IPS-NIHi7 (cell line): ENCODE data around the gene IGF2BP1.
"Not testable (repeated sequence)": the region's sequence is repeated elsewhere in the genome, so short reads cannot be mapped to it uniquely, and the experiment has no call there.

Source experiments
- DNase-seq: peaks from one replicate; pipeline ENCODE4 v3.0.0; 2012; ENCODE audit warnings: mixed read lengths; ENCODE audit errors: extremely low spot score

Gene IGF2BP1

DNA sequence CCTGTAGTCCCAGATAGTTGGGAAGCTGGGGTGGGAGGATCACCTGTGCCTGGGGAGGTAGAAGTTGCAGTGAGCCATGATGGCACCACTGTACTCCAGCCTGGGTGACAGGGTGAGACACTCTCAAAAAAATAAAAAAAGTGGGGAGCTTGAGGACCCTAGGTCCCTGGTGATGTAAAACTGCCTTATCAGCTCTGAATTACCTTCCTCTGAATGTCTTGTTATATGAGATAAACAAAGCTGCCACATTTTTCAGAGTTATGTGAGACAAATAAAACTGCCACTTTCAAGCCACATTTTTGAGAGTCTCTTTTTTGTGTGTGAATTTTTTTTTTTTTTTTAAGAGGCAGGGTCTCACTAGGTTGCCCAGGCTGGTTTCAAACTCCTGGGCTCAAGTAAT, 103.4 kb downstream of the IGF2BP1 start:
- DNase-seq, result no peak

GRCh38 chr17:49101054-49101534, 103.9 kb downstream of the IGF2BP1 start:
- no peak for DNase-seq

GRCh38 chr17:49103360-49103759, 106.2 kb downstream of the IGF2BP1 start:
- not testable (repeated sequence) for DNase-seq

- DNase-seq, result no peak
These were observed 107.4 kb downstream of the IGF2BP1 start for GRCh38 chr17:49104511-49105074.
